Measurements from ENCODE around the gene MTCH1. TPM values are rescaled to one million over a fixed set of nuclear protein-coding genes. Genes with fewer than 3 reads are reported as not detected.

Gene MTCH1
- total and polyA plus RNA-seq, 7 donors: 141 to 198 (median 163) TPM

GRCh38 chr6:37017606-37018197 is 31.7 kb upstream of the MTCH1 start:
- no peak overlapping the region for H3K4me3 ChIP-seq
- no peaks in the 10 kb centered on the region for H3K9me3 ChIP-seq
- no peak for DNase-seq
- TF ChIP-seq CTCF (IDR thresholded peaks at IDR 0.05) (no peak), POLR2A (IDR thresholded peaks at IDR 0.05) (no peak), EP300 (IDR thresholded peaks at IDR 0.05) (no peak), POLR2AphosphoS5 (IDR thresholded peaks at IDR 0.05) (no peak)
- intact Hi-C loops (cut with DNase I): loop anchor here (1.0 to 2.0 kb wide), 3 partner anchors 39 to 251 kb away; partner anchors contain the start of gene C6orf89
- no peaks in the 10 kb centered on the region for H3K36me3 ChIP-seq
- H3K4me1 ChIP-seq: peaks cover 0 to 18% (median 15%) of the 10 kb centered on the region in 4 donors
- WGBS, 2 donors: 59 to 66% methylated on average over 5 of the region's 5 CpGs
- no peaks in the 10 kb centered on the region for H3K27me3 ChIP-seq
- H3K27ac ChIP-seq: peak overlapping the region; percentile 55 to 63 (median 60)

DNA sequence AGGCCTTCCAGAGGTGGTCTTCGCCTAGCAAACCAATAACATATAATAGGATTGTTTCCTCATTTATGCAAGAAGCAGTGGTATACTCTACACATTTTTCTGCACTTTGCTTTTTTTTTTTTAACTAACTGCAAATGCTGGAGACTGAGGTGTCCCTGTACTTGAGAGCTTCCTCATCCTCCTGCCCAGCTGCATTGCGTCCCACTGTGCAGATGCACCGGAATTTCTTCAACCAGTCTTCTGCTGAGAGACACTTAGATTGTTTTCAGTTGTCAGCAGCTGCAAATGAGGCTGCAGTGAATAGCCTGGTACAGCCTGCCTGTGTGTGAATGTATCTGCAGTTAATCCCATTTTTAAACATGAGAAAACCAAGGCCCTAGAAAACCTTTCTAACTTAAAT is 31.0 kb upstream of the MTCH1 start:
- Histone ChIP-seq H3K4me1 (peaks cover 0 to 18% (median 15%) of the 10 kb centered on the region in 4 donors), H3K27me3 (no peaks in the 10 kb centered on the region), H3K27ac (peak overlapping the region in 1 of 4 donors; percentile 55), H3K4me3 (no peak overlapping the region), H3K9me3 (no peaks in the 10 kb centered on the region), H3K36me3 (no peaks in the 10 kb centered on the region)
- 81 to 91% methylated on average over 3 of the region's 3 CpGs for WGBS, 2 donors
- TF ChIP-seq CTCF (IDR thresholded peaks at IDR 0.05) (no peak), POLR2A (IDR thresholded peaks at IDR 0.05) (no peak), EP300 (IDR thresholded peaks at IDR 0.05) (no peak), POLR2AphosphoS5 (IDR thresholded peaks at IDR 0.05) (no peak)
- intact Hi-C loops (cut with DNase I): no loop called here
- no peak for DNase-seq

DNA sequence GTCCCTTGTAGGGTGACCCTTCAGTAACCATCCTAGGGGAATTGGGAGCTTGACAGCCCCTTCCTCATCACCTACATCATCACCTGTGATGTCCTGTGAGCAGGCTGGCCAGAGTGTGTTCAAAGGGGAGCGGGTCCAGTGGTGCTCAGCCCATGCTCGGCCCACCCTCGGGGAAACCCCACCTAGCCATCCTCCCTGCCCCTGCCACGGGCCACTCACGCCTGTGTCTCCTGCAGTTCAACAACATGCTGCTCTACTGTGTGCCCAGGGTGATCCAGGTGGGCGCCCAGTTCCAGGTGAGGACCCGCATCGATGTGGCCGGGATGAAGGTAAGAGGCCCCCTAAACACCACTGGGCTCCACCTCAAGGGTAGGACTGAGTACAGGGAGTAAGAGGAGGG is 29.5 kb upstream of the MTCH1 start:
- intact Hi-C loops (cut with DNase I): no loop called here
- Histone ChIP-seq H3K27ac (no peak overlapping the region), H3K36me3 (no peaks in the 10 kb centered on the region), H3K27me3 (no peaks in the 10 kb centered on the region), H3K9me3 (no peaks in the 10 kb centered on the region), H3K4me1 (peaks cover 0 to 18% (median 15%) of the 10 kb centered on the region in 4 donors), H3K4me3 (no peak overlapping the region)
- no peak for DNase-seq
- TF ChIP-seq POLR2AphosphoS5 (IDR thresholded peaks at IDR 0.05) (no peak), EP300 (IDR thresholded peaks at IDR 0.05) (no peak), CTCF (IDR thresholded peaks at IDR 0.05) (no peak), POLR2A (IDR thresholded peaks at IDR 0.05) (no peak)
- WGBS, 2 donors: 88 to 97% methylated on average over 9 of the region's 9 CpGs

- peaks cover 0 to 18% (median 15%) of the 10 kb centered on the region in 4 donors for H3K4me1 ChIP-seq
- no peak overlapping the region for H3K27ac ChIP-seq
- TF ChIP-seq CTCF (IDR thresholded peaks at IDR 0.05) (no peak), EP300 (IDR thresholded peaks at IDR 0.05) (no peak), POLR2AphosphoS5 (IDR thresholded peaks at IDR 0.05) (no peak), POLR2A (IDR thresholded peaks at IDR 0.05) (no peak)
- intact Hi-C loops (cut with DNase I): no loop called here
- DNase-seq: no peak
- no peaks in the 10 kb centered on the region for H3K27me3 ChIP-seq
- 92 to 94% methylated on average over 12 of the region's 12 CpGs for WGBS, 2 donors
- no peaks in the 10 kb centered on the region for H3K9me3 ChIP-seq
- no peaks in the 10 kb centered on the region for H3K36me3 ChIP-seq
- H3K4me3 ChIP-seq: no peak overlapping the region
Observed at GRCh38 chr6:37014667-37015066, 28.7 kb upstream of the MTCH1 start.

Measured in sigmoid colon (tissue), 7 donors.